Mucosa of gallbladder (tissue), 1 donor: ENCODE data around the gene FTMT. TPM values are rescaled to one million over a fixed set of nuclear protein-coding genes. Genes with fewer than 3 reads are reported as not detected.

Source experiments
- total RNA-seq: library from RNA; stranded (reverse); gene quantifications from one replicate; pipeline ENCODE4 v1.2.1, GENCODE V29; 2021
- donor health status: DM: no; HTN: no; CAD: no.

Gene FTMT
- total RNA-seq, 1 donor from 2014 or later, result not detected

Other genes with a start within 250 kb of the FTMT start
- gene SRFBP1, start 110.1 kb downstream of the FTMT start, total RNA-seq, result 9.4 TPM
- 9.9 TPM for gene LOX, start 226.4 kb downstream of the FTMT start, total RNA-seq